ENCODE results near the gene ATP2A3. TPM values are rescaled to one million over a fixed set of nuclear protein-coding genes. Genes with fewer than 3 reads are reported as not detected.

The ATP2A3 gene
- total RNA-seq, 1 experiment from 2014 or later, result 8.2 TPM

GRCh38 chr17:3986939-3987335, 22.7 kb upstream of the ATP2A3 start:
- no peak overlapping the region for H3K27ac Mint-ChIP-seq (ENCODE audit: unreplicated experiment)
- H3K4me3 Mint-ChIP-seq (ENCODE audit: unreplicated experiment), result no peak overlapping the region
- TF ChIP-seq, protein P1, sequence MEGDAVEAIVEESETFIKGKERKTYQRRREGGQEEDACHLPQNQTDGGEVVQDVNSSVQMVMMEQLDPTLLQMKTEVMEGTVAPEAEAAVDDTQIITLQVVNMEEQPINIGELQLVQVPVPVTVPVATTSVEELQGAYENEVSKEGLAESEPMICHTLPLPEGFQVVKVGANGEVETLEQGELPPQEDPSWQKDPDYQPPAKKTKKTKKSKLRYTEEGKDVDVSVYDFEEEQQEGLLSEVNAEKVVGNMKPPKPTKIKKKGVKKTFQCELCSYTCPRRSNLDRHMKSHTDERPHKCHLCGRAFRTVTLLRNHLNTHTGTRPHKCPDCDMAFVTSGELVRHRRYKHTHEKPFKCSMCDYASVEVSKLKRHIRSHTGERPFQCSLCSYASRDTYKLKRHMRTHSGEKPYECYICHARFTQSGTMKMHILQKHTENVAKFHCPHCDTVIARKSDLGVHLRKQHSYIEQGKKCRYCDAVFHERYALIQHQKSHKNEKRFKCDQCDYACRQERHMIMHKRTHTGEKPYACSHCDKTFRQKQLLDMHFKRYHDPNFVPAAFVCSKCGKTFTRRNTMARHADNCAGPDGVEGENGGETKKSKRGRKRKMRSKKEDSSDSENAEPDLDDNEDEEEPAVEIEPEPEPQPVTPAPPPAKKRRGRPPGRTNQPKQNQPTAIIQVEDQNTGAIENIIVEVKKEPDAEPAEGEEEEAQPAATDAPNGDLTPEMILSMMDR (IDR thresholded peaks at IDR 0.05; ENCODE audit: insufficient read depth in 1 of 2, low read depth in 1 of 2, low read length in 1 of 2, severe bottlenecking in 1 of 2, unreplicated experiment in 1 of 2), result no peak
- Histone ChIP-seq H3K4me3 (ENCODE audit: low read depth, low read length) (no peak overlapping the region), H3K4me1 (no peaks in the 10 kb centered on the region), H3K27me3 (replicated peaks; ENCODE audit: control insufficient read depth, insufficient read depth, low read length) (no peaks in the 10 kb centered on the region), H3K9me3 (no peaks in the 10 kb centered on the region), H3K36me3 (ENCODE audit: control insufficient read depth, insufficient read depth, low read length) (no peaks in the 10 kb centered on the region)
- H3K36me3 Mint-ChIP-seq (ENCODE audit: insufficient read depth, unreplicated experiment), result peaks cover 5% of the 10 kb centered on the region
- no peaks in the 10 kb centered on the region for H3K4me1 Mint-ChIP-seq (ENCODE audit: low read depth, unreplicated experiment)
- CTCF ChIA-PET, result interaction anchor here (0.6 kb wide), 1 partner anchor 312 kb away, joined by 5 read pairs; no protein-coding TSS in a partner anchor
- no peak for DNase-seq
- no peaks in the 10 kb centered on the region for H3K27me3 Mint-ChIP-seq (ENCODE audit: insufficient read depth, unreplicated experiment)
- intact Hi-C loops (cut with micrococcal nuclease; ENCODE audit: unreplicated experiment), result no loop called here
- POLR2A ChIA-PET, result no interaction called here
- BruUV-seq (replicated peaks), result no TSS peak
- H3K9me3 Mint-ChIP-seq (ENCODE audit: unreplicated experiment), result no peaks in the 10 kb centered on the region

DNA sequence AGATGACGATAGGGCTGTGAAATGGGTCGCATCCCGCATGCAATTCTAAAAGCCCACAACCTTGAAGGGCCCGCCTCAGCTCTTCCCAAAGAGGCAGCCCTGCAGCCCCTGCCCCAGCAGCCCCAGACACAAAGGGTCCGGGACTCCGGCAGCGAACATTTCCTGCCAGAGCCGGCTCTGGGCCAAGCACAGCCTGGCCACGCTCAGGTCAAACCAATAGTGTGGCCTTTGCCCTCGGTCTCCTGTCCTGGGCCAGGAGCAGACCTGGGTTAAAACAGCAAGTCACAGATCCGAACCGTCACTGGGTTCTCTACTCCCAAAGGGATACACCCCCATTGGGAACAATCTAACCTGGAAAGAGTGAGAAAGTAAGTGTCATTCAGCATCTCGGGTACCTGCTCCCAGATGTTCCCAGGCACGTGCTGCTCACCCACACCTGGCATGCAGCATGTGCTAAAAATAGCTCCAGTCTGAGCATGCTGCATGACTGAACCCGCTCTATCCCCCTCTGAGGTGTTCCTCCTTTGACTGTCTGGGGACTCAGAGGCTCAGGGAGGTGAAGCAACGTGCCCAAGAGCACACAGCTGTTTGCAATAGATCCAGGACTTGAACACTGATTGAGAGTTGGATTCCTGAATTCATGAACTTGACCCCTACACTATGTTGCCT, 22.2 kb upstream of the ATP2A3 start:
- H3K4me3 Mint-ChIP-seq (ENCODE audit: unreplicated experiment), result no peak overlapping the region
- Histone ChIP-seq H3K4me1 (no peaks in the 10 kb centered on the region), H3K9me3 (no peaks in the 10 kb centered on the region), H3K36me3 (ENCODE audit: control insufficient read depth, insufficient read depth, low read length) (no peaks in the 10 kb centered on the region), H3K27me3 (replicated peaks; ENCODE audit: control insufficient read depth, insufficient read depth, low read length) (no peaks in the 10 kb centered on the region), H3K4me3 (ENCODE audit: low read depth, low read length) (no peak overlapping the region)
- H3K27me3 Mint-ChIP-seq (ENCODE audit: insufficient read depth, unreplicated experiment), result no peaks in the 10 kb centered on the region
- DNase-seq, result no peak
- H3K27ac Mint-ChIP-seq (ENCODE audit: unreplicated experiment), result no peak overlapping the region
- intact Hi-C loops (cut with micrococcal nuclease; ENCODE audit: unreplicated experiment), result no loop called here
- H3K4me1 Mint-ChIP-seq (ENCODE audit: low read depth, unreplicated experiment), result no peaks in the 10 kb centered on the region
- BruUV-seq (replicated peaks), result no TSS peak
- H3K9me3 Mint-ChIP-seq (ENCODE audit: unreplicated experiment), result no peaks in the 10 kb centered on the region
- ChIA-PET CTCF (no interaction called here), POLR2A (no interaction called here)
- TF ChIP-seq, protein P1 (IDR thresholded peaks at IDR 0.05; ENCODE audit: insufficient read depth in 1 of 2, low read depth in 1 of 2, low read length in 1 of 2, severe bottlenecking in 1 of 2, unreplicated experiment in 1 of 2), result no peak
- peaks cover 4% of the 10 kb centered on the region for H3K36me3 Mint-ChIP-seq (ENCODE audit: insufficient read depth, unreplicated experiment)

DNA sequence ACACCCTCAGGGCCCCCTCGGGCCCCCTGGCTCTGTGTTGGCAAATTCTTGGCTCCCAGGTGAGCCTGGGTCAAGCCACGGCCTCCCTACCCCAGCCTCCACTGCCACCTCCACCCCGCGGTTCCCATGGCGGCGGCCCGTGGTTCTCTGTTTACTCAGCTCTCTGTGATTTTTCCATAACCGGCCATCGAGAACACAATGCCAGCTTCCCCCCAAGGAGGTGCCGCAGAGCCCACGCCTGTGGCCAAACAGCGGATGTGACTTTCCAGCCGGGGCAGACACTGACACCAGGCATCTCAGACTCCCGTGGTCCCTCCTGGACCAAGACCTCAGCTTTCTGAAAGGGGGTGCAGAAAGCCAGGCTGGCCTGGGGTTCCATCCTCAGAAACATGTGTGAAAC, 21.6 kb upstream of the ATP2A3 start:
- POLR2A ChIA-PET, result no interaction called here

More for the DNA sequence above, 21.6 kb upstream of the ATP2A3 start:
- TF ChIP-seq, protein P1 (IDR thresholded peaks at IDR 0.05; ENCODE audit: insufficient read depth in 1 of 2, low read depth in 1 of 2, low read length in 1 of 2, severe bottlenecking in 1 of 2, unreplicated experiment in 1 of 2), result no peak
- no peaks in the 10 kb centered on the region for H3K36me3 ChIP-seq (ENCODE audit: control insufficient read depth, insufficient read depth, low read length)
- H3K9me3 ChIP-seq, result no peaks in the 10 kb centered on the region
- no peaks in the 10 kb centered on the region for H3K4me1 ChIP-seq
- no peak for DNase-seq
- CTCF ChIA-PET, result no interaction called here
- Mint-ChIP-seq H3K4me1 (ENCODE audit: low read depth, unreplicated experiment) (no peaks in the 10 kb centered on the region), H3K9me3 (ENCODE audit: unreplicated experiment) (no peaks in the 10 kb centered on the region), H3K4me3 (ENCODE audit: unreplicated experiment) (no peak overlapping the region), H3K36me3 (ENCODE audit: insufficient read depth, unreplicated experiment) (no peaks in the 10 kb centered on the region), H3K27me3 (ENCODE audit: insufficient read depth, unreplicated experiment) (no peaks in the 10 kb centered on the region), H3K27ac (ENCODE audit: unreplicated experiment) (no peak overlapping the region)
- H3K27me3 ChIP-seq (replicated peaks; ENCODE audit: control insufficient read depth, insufficient read depth, low read length), result no peaks in the 10 kb centered on the region
- BruUV-seq (replicated peaks), result no TSS peak
- intact Hi-C loops (cut with micrococcal nuclease; ENCODE audit: unreplicated experiment), result no loop called here
- no peak overlapping the region for H3K4me3 ChIP-seq (ENCODE audit: low read depth, low read length)

Data from Caco-2 (cell line).